ENCODE data around the gene DOCK9. TPM values are rescaled to one million over a fixed set of nuclear protein-coding genes. Genes with fewer than 3 reads are reported as not detected.

DOCK9 gene
- total and polyA plus RNA-seq, 2 experiments from 2014 or later: 8.5 to 57.7 TPM

GRCh38 chr13:98779695-98780094 lies 198.2 kb downstream of the DOCK9 start:
- Histone ChIP-seq H3K36me3 (ENCODE audit: insufficient read depth) (no peaks in the 10 kb centered on the region), H3F3A (replicated peaks; ENCODE audit: low read depth) (no peaks in the 10 kb centered on the region), H3K4me1 (ENCODE audit: insufficient read depth) (peaks cover 7% of the 10 kb centered on the region), H3K9me2 (ENCODE audit: insufficient read depth) (peaks cover 12% of the 10 kb centered on the region), H3K4me2 (no peak overlapping the region), H2AFZ (no peak overlapping the region), H4K20me1 (replicated peaks; ENCODE audit: insufficient read depth) (no peaks in the 10 kb centered on the region), H3K27me3 (ENCODE audit: insufficient read depth) (no peaks in the 10 kb centered on the region), H3K4me3 (no peak overlapping the region), H3K79me2 (replicated peaks; ENCODE audit: insufficient read depth) (no peaks in the 10 kb centered on the region), H3K27ac (ENCODE audit: low read depth) (no peak overlapping the region)
- Mint-ChIP-seq H3K9me3 (no peaks in the 10 kb centered on the region), H3K27ac (no peak overlapping the region; the same call in 1 of the 2 replicates), H3K36me3 (ENCODE audit: low read depth) (peaks cover 3% of the 10 kb centered on the region; the same call in 1 of the 3 replicates), H3K27me3 (ENCODE audit: insufficient read depth, low read depth, poor library complexity) (peaks cover 10% of the 10 kb centered on the region), H3K4me3 (no peak overlapping the region), H3K4me1 (peaks cover 11% of the 10 kb centered on the region; the same call in 2 of the 3 replicates)
- no peak for TF ChIP-seq CREB1 (CRISPR knock-in tag; IDR thresholded peaks at IDR 0.05; ENCODE audit: low read depth)
- no peak for TF ChIP-seq ZNF331 (CRISPR knock-in tag; IDR thresholded peaks at IDR 0.05; ENCODE audit: low read depth)
- no peak for TF ChIP-seq REST (IDR thresholded peaks at IDR 0.05; ENCODE audit: unreplicated experiment)
- TF ChIP-seq ZNF114 (CRISPR knock-in tag; IDR thresholded peaks at IDR 0.05): no peak
- no peak for TF ChIP-seq POLR2AphosphoS5 (IDR thresholded peaks at IDR 0.05; ENCODE audit: low read depth)
- TF ChIP-seq EZH2 (IDR thresholded peaks at IDR 0.05; ENCODE audit: low read depth, unreplicated experiment): no peak
- TF ChIP-seq ZNF462 (CRISPR knock-in tag; IDR thresholded peaks at IDR 0.05): no peak
- TF ChIP-seq CTCF (conservative IDR thresholded peaks at IDR 0.05; ENCODE audit: low read depth in 2 of 2): no peak
- TF ChIP-seq ETS1 (IDR thresholded peaks at IDR 0.05): no peak
- TF ChIP-seq STAT1 (IDR thresholded peaks at IDR 0.05; ENCODE audit: unreplicated experiment): no peak
- no peak for TF ChIP-seq EZH2phosphoT487 (IDR thresholded peaks at IDR 0.05; ENCODE audit: unreplicated experiment)
- DNase-seq (ENCODE audit: low spot score) (no peak), ATAC-seq (no peak)
